ENCODE results near the gene ATG4A.

The ATG4A gene

DNA sequence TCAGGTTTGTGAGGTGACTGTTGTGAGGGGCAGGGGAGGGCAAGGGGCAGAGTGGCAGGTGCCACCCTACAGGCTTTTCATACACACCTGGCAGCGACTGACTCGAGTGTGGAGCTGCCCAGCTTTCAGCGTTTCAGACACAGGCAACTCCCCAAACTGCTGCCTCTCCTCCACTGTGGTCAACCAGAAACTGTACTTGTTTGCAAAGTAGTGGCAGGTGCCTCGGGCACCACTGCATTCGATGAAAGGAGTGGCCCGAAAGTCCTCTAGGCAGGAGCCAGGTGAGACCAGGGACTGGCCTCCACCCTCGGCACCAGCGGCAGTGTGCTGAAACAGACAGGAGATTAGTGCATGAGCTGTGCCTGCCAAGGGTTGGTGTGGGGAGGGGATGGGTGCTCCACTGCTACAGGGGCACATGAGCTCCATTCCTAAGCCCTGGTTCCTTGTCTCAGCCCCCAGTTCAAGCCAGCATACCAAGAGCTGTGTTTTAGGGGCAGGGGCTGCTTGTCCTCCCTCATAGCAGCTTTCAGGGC is 65.4 kb downstream of the ATG4A start:
- no peak overlapping the region for H3K27ac ChIP-seq
- DNase-seq = no peak
- TF ChIP-seq, protein P1, sequence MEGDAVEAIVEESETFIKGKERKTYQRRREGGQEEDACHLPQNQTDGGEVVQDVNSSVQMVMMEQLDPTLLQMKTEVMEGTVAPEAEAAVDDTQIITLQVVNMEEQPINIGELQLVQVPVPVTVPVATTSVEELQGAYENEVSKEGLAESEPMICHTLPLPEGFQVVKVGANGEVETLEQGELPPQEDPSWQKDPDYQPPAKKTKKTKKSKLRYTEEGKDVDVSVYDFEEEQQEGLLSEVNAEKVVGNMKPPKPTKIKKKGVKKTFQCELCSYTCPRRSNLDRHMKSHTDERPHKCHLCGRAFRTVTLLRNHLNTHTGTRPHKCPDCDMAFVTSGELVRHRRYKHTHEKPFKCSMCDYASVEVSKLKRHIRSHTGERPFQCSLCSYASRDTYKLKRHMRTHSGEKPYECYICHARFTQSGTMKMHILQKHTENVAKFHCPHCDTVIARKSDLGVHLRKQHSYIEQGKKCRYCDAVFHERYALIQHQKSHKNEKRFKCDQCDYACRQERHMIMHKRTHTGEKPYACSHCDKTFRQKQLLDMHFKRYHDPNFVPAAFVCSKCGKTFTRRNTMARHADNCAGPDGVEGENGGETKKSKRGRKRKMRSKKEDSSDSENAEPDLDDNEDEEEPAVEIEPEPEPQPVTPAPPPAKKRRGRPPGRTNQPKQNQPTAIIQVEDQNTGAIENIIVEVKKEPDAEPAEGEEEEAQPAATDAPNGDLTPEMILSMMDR (IDR thresholded peaks at IDR 0.05; ENCODE audit: low read depth, low read length) = no peak
- no peaks in the 10 kb centered on the region for H3K9me3 ChIP-seq (ENCODE audit: severe bottlenecking)
- H3K36me3 ChIP-seq = no peaks in the 10 kb centered on the region
- H3K4me3 ChIP-seq (ENCODE audit: low read depth, low read length) = no peak overlapping the region
- H3K27me3 ChIP-seq (ENCODE audit: insufficient read depth, low read depth, severe bottlenecking) = peaks cover 6% of the 10 kb centered on the region

- H3K36me3 ChIP-seq = no peaks in the 10 kb centered on the region
- H3K27ac ChIP-seq = no peak overlapping the region
- no peaks in the 10 kb centered on the region for H3K9me3 ChIP-seq (ENCODE audit: severe bottlenecking)
- no peak overlapping the region for H3K4me3 ChIP-seq (ENCODE audit: low read depth, low read length)
- peaks cover 9% of the 10 kb centered on the region for H3K27me3 ChIP-seq (ENCODE audit: insufficient read depth, low read depth, severe bottlenecking)
- no peak for DNase-seq
- TF ChIP-seq, protein P1 (IDR thresholded peaks at IDR 0.05; ENCODE audit: low read depth, low read length) = no peak
Measured at GRCh38 chrX:108157628-108158027, 66.0 kb downstream of the ATG4A start.

DNA sequence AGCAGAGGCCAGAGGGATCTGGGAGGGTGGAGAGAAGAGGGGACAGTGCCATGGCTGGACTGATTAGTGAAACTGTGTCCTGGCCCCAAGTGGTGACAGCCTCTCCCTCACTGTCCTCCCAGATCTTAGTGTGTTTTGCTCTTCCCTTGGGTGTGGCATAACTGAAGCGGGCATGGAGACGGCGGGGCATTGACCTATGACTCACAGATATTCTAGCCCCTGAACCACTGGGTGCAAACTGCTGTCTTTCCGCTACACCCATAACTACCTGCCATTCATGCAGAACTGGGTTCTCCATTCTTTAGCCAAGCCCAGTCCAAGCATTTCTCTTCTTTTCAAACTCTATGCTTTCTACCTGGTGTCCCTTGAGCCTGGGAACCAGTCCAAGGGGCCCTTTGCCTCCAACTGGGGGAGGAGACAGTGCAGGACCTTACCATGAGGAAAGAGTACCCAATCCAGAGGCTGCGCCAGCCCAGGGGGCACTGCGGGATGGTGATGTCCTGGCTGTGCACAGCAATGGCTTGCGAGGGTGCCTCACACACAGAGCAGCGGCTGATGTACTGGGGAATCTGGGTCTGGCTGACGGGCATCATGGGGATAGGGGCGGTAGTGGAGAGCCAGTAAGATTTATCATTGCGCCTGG is 67.6 kb downstream of the ATG4A start:
- DNase-seq = no peak
- Histone ChIP-seq H3K9me3 (ENCODE audit: severe bottlenecking) (no peaks in the 10 kb centered on the region), H3K4me3 (ENCODE audit: low read depth, low read length) (no peak overlapping the region), H3K27me3 (ENCODE audit: insufficient read depth, low read depth, severe bottlenecking) (peaks cover 19% of the 10 kb centered on the region), H3K27ac (no peak overlapping the region), H3K36me3 (no peaks in the 10 kb centered on the region)
- TF ChIP-seq, protein P1 (IDR thresholded peaks at IDR 0.05; ENCODE audit: low read depth, low read length) = no peak

DNA sequence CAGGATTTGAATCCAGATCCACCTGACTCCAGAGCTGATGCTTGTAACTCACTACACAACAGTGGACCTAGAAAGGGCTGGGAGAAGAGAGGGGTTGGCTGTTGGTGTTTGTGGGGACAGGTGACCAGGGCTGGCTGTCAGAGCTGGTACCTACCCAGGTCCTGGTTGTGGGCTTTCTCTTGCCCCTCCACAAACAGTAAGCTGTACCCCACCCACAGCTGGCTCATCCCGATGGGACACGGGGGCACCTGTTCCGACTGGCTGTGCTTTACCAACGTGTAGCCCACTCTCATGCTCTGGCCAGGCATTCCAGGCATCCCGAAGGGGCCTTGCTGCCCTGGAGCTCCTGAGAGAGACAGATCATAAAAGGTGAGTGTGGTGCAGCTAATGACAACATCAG is 68.7 kb downstream of the ATG4A start:
- no peaks in the 10 kb centered on the region for H3K9me3 ChIP-seq (ENCODE audit: severe bottlenecking)
- H3K4me3 ChIP-seq (ENCODE audit: low read depth, low read length) = no peak overlapping the region
- no peak overlapping the region for H3K27ac ChIP-seq
- TF ChIP-seq, protein P1 (IDR thresholded peaks at IDR 0.05; ENCODE audit: low read depth, low read length) = no peak
- H3K27me3 ChIP-seq (ENCODE audit: insufficient read depth, low read depth, severe bottlenecking) = peaks cover 24% of the 10 kb centered on the region
- H3K36me3 ChIP-seq = no peaks in the 10 kb centered on the region
- no peak for DNase-seq

DNA sequence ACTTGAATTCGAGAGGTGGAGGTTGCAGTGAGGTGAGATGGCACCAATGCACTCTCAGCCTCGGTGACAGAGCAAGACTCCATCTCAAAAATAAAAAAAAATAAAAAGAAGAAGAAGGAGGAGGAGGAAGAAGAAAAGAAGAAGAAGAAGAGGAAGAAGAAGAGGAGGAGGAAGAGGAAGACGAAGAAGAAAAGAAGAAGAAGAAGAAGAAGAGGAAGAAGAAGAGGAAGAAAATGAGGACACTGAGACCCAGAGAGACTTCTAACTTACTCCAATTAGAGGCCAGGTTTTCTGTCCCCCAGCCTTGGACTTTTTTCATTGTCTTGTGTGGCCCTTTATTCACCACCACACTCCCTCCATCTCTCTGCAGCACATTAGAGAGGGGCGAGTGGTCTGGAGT is 70.7 kb downstream of the ATG4A start:
- DNase-seq = no peak
- TF ChIP-seq, protein P1 (IDR thresholded peaks at IDR 0.05; ENCODE audit: low read depth, low read length) = no peak
- no peaks in the 10 kb centered on the region for H3K9me3 ChIP-seq (ENCODE audit: severe bottlenecking)
- no peak overlapping the region for H3K4me3 ChIP-seq (ENCODE audit: low read depth, low read length)
- no peaks in the 10 kb centered on the region for H3K36me3 ChIP-seq
- H3K27ac ChIP-seq = no peak overlapping the region
- H3K27me3 ChIP-seq (ENCODE audit: insufficient read depth, low read depth, severe bottlenecking) = peaks cover 37% of the 10 kb centered on the region

Data from WERI-Rb-1 (cell line).